ENCODE results near the gene ZDHHC9. TPM values are rescaled to one million over a fixed set of nuclear protein-coding genes. Genes with fewer than 3 reads are reported as not detected.

ZDHHC9 gene
- total RNA-seq, 4 donors from 2014 or later: 5.4 to 17.1 (median 14.4) TPM

DNA sequence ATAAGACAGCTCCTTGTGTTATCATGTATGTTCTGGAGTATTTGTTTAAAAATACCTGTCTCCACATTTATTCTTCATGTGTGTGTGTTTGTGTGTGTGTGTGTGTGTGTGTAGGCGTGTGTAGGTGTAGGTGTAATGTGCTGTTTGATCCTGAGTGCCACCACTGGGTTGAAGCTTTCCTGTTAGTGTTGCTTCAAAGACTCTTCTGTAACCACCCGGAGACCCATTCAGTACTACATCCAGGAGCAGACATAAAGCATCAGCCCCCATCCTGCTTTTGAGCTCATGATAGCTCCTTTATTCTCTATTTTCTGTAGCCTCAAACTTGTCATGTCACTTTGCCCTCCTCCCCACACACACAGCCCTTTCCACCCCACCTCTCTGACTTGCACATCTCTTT is 3.0 kb upstream of the ZDHHC9 start:
- Histone ChIP-seq H3K27ac (no peak overlapping the region), H3K4me1 (peaks cover 0 to 17% (median 0%) of the 10 kb centered on the region in 3 donors), H3K9me3 (no peaks in the 10 kb centered on the region), H3K4me3 (no peak overlapping the region), H3K36me3 (no peaks in the 10 kb centered on the region), H3K27me3 (no peaks in the 10 kb centered on the region)
- WGBS, 2 donors (ENCODE audit: low coverage in 1 of 2): 38 to 60% methylated on average over 1 of the region's 2 CpGs
- no peak for ATAC-seq
- TF ChIP-seq POLR2AphosphoS5 (IDR thresholded peaks at IDR 0.05) (no peak), EP300 (IDR thresholded peaks at IDR 0.05) (no peak), POLR2A (IDR thresholded peaks at IDR 0.05) (no peak), CTCF (IDR thresholded peaks at IDR 0.05) (no peak)

GRCh38 chrX:129845616-129846190 is 2.0 kb upstream of the ZDHHC9 start:
- Histone ChIP-seq H3K4me3 (no peak overlapping the region), H3K27me3 (no peaks in the 10 kb centered on the region), H3K9me3 (no peaks in the 10 kb centered on the region), H3K36me3 (no peaks in the 10 kb centered on the region), H3K27ac (no peak overlapping the region), H3K4me1 (peaks cover 0 to 27% (median 0%) of the 10 kb centered on the region in 3 donors)
- no peak for ATAC-seq
- TF ChIP-seq POLR2AphosphoS5 (IDR thresholded peaks at IDR 0.05) (no peak), POLR2A (IDR thresholded peaks at IDR 0.05) (no peak), CTCF (IDR thresholded peaks at IDR 0.05) (no peak), EP300 (IDR thresholded peaks at IDR 0.05) (no peak)
- 60 to 70% methylated on average over 2 to 4 of the region's 4 CpGs for WGBS, 2 donors (ENCODE audit: low coverage in 1 of 2)

- no peak for TF ChIP-seq EP300 (IDR thresholded peaks at IDR 0.05)
- TF ChIP-seq CTCF (IDR thresholded peaks at IDR 0.05): no peak
- TF ChIP-seq POLR2A (IDR thresholded peaks at IDR 0.05): no peak
- TF ChIP-seq POLR2AphosphoS5 (IDR thresholded peaks at IDR 0.05): no peak
- ATAC-seq: no peak
- Histone ChIP-seq H3K27me3 (no peaks in the 10 kb centered on the region), H3K36me3 (no peaks in the 10 kb centered on the region), H3K27ac (peak overlapping the region; percentile 63 to 85 (median 83)), H3K4me1 (peaks cover 0 to 30% (median 0%) of the 10 kb centered on the region in 3 donors), H3K4me3 (peak overlapping the region; percentile 75 to 91), H3K9me3 (no peaks in the 10 kb centered on the region)
- 0% methylated on average over 2 of the region's 23 CpGs; no CpG with 5 or more reads in 1 of the 2 donors for WGBS, 2 donors (ENCODE audit: low coverage in 1 of 2)
Observed at GRCh38 chrX:129843209-129843458, 552 bp downstream of the ZDHHC9 start.

- no peak for ATAC-seq
- Histone ChIP-seq H3K27me3 (no peaks in the 10 kb centered on the region), H3K4me1 (peaks cover 0 to 30% (median 0%) of the 10 kb centered on the region in 3 donors), H3K4me3 (peak overlapping the region; percentile 75 to 91), H3K27ac (peak overlapping the region; percentile 63 to 85 (median 83)), H3K36me3 (no peaks in the 10 kb centered on the region), H3K9me3 (no peaks in the 10 kb centered on the region)
- no peak for TF ChIP-seq EP300 (IDR thresholded peaks at IDR 0.05)
- peak; percentile 48 for TF ChIP-seq POLR2AphosphoS5 (IDR thresholded peaks at IDR 0.05)
- whole genome bisulfite sequencing, 2 donors (ENCODE audit: low coverage in 1 of 2): 0 to 35% methylated on average over 5 to 6 of the region's 17 CpGs
Observed at GRCh38 chrX:129842510-129843208, 1.0 kb downstream of the ZDHHC9 start.

GRCh38 chrX:129840344-129840743 is 3.3 kb downstream of the ZDHHC9 start:
- H3K4me3 ChIP-seq: peak overlapping the region in 1 of 2 donors; percentile 18
- WGBS, 2 donors (ENCODE audit: low coverage in 1 of 2): 33 to 35% methylated on average over 1 to 4 of the region's 5 CpGs

More at GRCh38 chrX:129840344-129840743, 3.3 kb downstream of the ZDHHC9 start:
- no peaks in the 10 kb centered on the region for H3K27me3 ChIP-seq
- ATAC-seq: no peak
- TF ChIP-seq POLR2A (IDR thresholded peaks at IDR 0.05): no peak
- TF ChIP-seq POLR2AphosphoS5 (IDR thresholded peaks at IDR 0.05): no peak
- TF ChIP-seq CTCF (IDR thresholded peaks at IDR 0.05): no peak
- no peak for TF ChIP-seq EP300 (IDR thresholded peaks at IDR 0.05)
- H3K9me3 ChIP-seq: no peaks in the 10 kb centered on the region
- H3K27ac ChIP-seq: no peak overlapping the region
- H3K36me3 ChIP-seq: no peaks in the 10 kb centered on the region
- peaks cover 0 to 30% (median 0%) of the 10 kb centered on the region in 3 donors for H3K4me1 ChIP-seq
